Measurements from ENCODE around the gene WNK3. TPM values are rescaled to one million over a fixed set of nuclear protein-coding genes. Genes with fewer than 3 reads are reported as not detected.

Gene WNK3
- total and polyA plus RNA-seq, 2 experiments from 2014 or later, result 0.39 to 0.43 TPM

GRCh38 chrX:54325077-54325476 is 32.8 kb downstream of the WNK3 start:
- in situ Hi-C loops (cut with MboI), result no loop called here
- 81 to 82% methylated on average over 8 of the region's 8 CpGs for WGBS, 2 experiments (ENCODE audit: low coverage in 1 of 2, low lambda C conversion rate in 2 of 2, missing lambda C conversion rate in 2 of 2)

DNA sequence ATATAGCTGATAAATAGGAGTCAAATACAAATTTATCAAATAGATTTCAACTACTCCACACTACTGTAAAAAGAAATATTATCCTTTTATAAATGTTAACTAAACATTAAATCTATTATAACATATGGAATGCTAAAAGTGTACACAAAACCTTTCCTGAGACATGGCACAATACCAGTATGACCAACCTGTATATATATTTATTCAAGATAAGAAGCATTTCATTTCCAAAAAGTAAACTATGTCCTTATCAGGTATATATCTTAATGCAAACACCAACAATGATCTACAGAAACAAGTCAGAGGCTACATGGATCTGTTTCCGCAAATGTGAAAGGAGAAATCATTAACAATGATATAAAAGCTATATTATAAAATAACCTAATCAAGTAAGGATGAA is 37.8 kb downstream of the WNK3 start:
- no peaks in the 10 kb centered on the region for H4K20me1 ChIP-seq (ENCODE audit: insufficient read depth)
- DNase-seq, result no peak
- H3K9me3 ChIP-seq (ENCODE audit: low read depth), result no peaks in the 10 kb centered on the region
- H3K79me2 ChIP-seq (ENCODE audit: insufficient read depth), result no peaks in the 10 kb centered on the region
- in situ Hi-C loops (cut with MboI), result no loop called here
- no peak for TF ChIP-seq EZH2 (IDR thresholded peaks at IDR 0.05; ENCODE audit: insufficient read depth, poor library complexity, severe bottlenecking)
- no peak overlapping the region for H3K9ac ChIP-seq
- H3K4me3 ChIP-seq, result no peak overlapping the region
- H3K27ac ChIP-seq, result no peak overlapping the region
- H3K4me2 ChIP-seq (ENCODE audit: unreplicated experiment), result no peak overlapping the region
- no peaks in the 10 kb centered on the region for H3K36me3 ChIP-seq (ENCODE audit: low read depth)
- no peaks in the 10 kb centered on the region for H3K27me3 ChIP-seq (replicated peaks; ENCODE audit: insufficient read depth)
- H3K9me2 ChIP-seq (ENCODE audit: insufficient read depth), result no peaks in the 10 kb centered on the region
- no peaks in the 10 kb centered on the region for H3K4me1 ChIP-seq (ENCODE audit: insufficient read depth)
- H3F3A ChIP-seq (ENCODE audit: insufficient read depth), result no peaks in the 10 kb centered on the region
- WGBS, 2 experiments (ENCODE audit: low coverage in 1 of 2, low lambda C conversion rate in 2 of 2, missing lambda C conversion rate in 2 of 2), result 69 to 78% methylated on average over 1 of the region's 1 CpG
- no peak overlapping the region for H2AFZ ChIP-seq

More at GRCh38 chrX:54325077-54325476, 32.8 kb downstream of the WNK3 start:
- H3K9me3 ChIP-seq (ENCODE audit: low read depth), result no peaks in the 10 kb centered on the region
- no peaks in the 10 kb centered on the region for H3K9me2 ChIP-seq (ENCODE audit: insufficient read depth)
- no peak overlapping the region for H3K9ac ChIP-seq
- H3K36me3 ChIP-seq (ENCODE audit: low read depth), result no peaks in the 10 kb centered on the region
- H3K4me3 ChIP-seq, result no peak overlapping the region
- H3K79me2 ChIP-seq (ENCODE audit: insufficient read depth), result no peaks in the 10 kb centered on the region
- H3K27me3 ChIP-seq (replicated peaks; ENCODE audit: insufficient read depth), result no peaks in the 10 kb centered on the region
- H3K4me1 ChIP-seq (ENCODE audit: insufficient read depth), result no peaks in the 10 kb centered on the region
- DNase-seq, result no peak
- no peak overlapping the region for H3K27ac ChIP-seq
- no peak overlapping the region for H3K4me2 ChIP-seq (ENCODE audit: unreplicated experiment)
- H4K20me1 ChIP-seq (ENCODE audit: insufficient read depth), result no peaks in the 10 kb centered on the region
- TF ChIP-seq EZH2phosphoT487 (IDR thresholded peaks at IDR 0.05; ENCODE audit: insufficient read depth, low read depth), result no peak
- TF ChIP-seq EZH2 (IDR thresholded peaks at IDR 0.05; ENCODE audit: insufficient read depth, poor library complexity, severe bottlenecking), result no peak
- no peak overlapping the region for H2AFZ ChIP-seq
- no peaks in the 10 kb centered on the region for H3F3A ChIP-seq (ENCODE audit: insufficient read depth)

GRCh38 chrX:54306379-54306778 is 51.5 kb downstream of the WNK3 start:
- H2AFZ ChIP-seq, result no peak overlapping the region
- no peaks in the 10 kb centered on the region for H3K79me2 ChIP-seq (ENCODE audit: insufficient read depth)
- H3F3A ChIP-seq (ENCODE audit: insufficient read depth), result no peaks in the 10 kb centered on the region
- TF ChIP-seq EZH2phosphoT487 (IDR thresholded peaks at IDR 0.05; ENCODE audit: insufficient read depth, low read depth) (no peak), EZH2 (IDR thresholded peaks at IDR 0.05; ENCODE audit: insufficient read depth, poor library complexity, severe bottlenecking) (no peak)
- DNase-seq, result no peak
- no peaks in the 10 kb centered on the region for H4K20me1 ChIP-seq (ENCODE audit: insufficient read depth)
- H3K27me3 ChIP-seq (replicated peaks; ENCODE audit: insufficient read depth), result no peaks in the 10 kb centered on the region
- no peaks in the 10 kb centered on the region for H3K4me1 ChIP-seq (ENCODE audit: insufficient read depth)
- H3K27ac ChIP-seq, result no peak overlapping the region
- in situ Hi-C loops (cut with MboI), result no loop called here
- no peaks in the 10 kb centered on the region for H3K9me3 ChIP-seq (ENCODE audit: low read depth)
- no peaks in the 10 kb centered on the region for H3K36me3 ChIP-seq (ENCODE audit: low read depth)
- WGBS, 2 experiments (ENCODE audit: low coverage in 1 of 2, low lambda C conversion rate in 2 of 2, missing lambda C conversion rate in 2 of 2), result 52 to 62% methylated on average over 2 of the region's 2 CpGs
- no peak overlapping the region for H3K9ac ChIP-seq
- no peaks in the 10 kb centered on the region for H3K9me2 ChIP-seq (ENCODE audit: insufficient read depth)
- H3K4me3 ChIP-seq, result no peak overlapping the region
- H3K4me2 ChIP-seq (ENCODE audit: unreplicated experiment), result no peak overlapping the region

DNA sequence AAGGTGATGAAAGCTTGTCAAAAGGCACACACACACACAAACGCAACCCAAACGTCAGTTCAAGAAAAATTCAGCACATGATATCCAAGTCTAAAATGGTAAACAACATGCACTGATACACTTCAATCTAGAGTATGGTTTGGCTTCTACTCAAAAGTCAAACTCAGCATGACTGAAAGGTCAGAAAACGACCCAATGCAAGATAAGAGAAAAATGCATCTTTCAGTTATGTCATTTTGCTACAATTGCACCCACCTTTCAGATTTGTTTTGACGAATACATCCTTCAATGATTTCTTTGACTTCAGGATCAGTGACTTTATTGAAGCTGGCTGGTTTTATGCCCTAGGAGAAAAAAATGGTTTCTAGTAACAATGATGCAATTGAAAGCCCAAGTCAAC is 56.3 kb downstream of the WNK3 start:
- Histone ChIP-seq H3K27me3 (replicated peaks; ENCODE audit: insufficient read depth) (no peaks in the 10 kb centered on the region), H3K9ac (no peak overlapping the region), H3K4me2 (ENCODE audit: unreplicated experiment) (no peak overlapping the region), H2AFZ (no peak overlapping the region), H3K4me1 (ENCODE audit: insufficient read depth) (no peaks in the 10 kb centered on the region), H3K9me3 (ENCODE audit: low read depth) (no peaks in the 10 kb centered on the region), H3F3A (ENCODE audit: insufficient read depth) (no peaks in the 10 kb centered on the region), H4K20me1 (ENCODE audit: insufficient read depth) (no peaks in the 10 kb centered on the region), H3K36me3 (ENCODE audit: low read depth) (no peaks in the 10 kb centered on the region), H3K27ac (no peak overlapping the region), H3K4me3 (no peak overlapping the region), H3K79me2 (ENCODE audit: insufficient read depth) (no peaks in the 10 kb centered on the region), H3K9me2 (ENCODE audit: insufficient read depth) (no peaks in the 10 kb centered on the region)
- in situ Hi-C loops (cut with MboI), result no loop called here
- no peak for TF ChIP-seq EZH2 (IDR thresholded peaks at IDR 0.05; ENCODE audit: insufficient read depth, poor library complexity, severe bottlenecking)
- no peak for TF ChIP-seq EZH2phosphoT487 (IDR thresholded peaks at IDR 0.05; ENCODE audit: insufficient read depth, low read depth)
- WGBS, 2 experiments (ENCODE audit: low coverage in 1 of 2, low lambda C conversion rate in 2 of 2, missing lambda C conversion rate in 2 of 2), result 62 to 77% methylated on average over 4 of the region's 4 CpGs
- no peak for DNase-seq

DNA sequence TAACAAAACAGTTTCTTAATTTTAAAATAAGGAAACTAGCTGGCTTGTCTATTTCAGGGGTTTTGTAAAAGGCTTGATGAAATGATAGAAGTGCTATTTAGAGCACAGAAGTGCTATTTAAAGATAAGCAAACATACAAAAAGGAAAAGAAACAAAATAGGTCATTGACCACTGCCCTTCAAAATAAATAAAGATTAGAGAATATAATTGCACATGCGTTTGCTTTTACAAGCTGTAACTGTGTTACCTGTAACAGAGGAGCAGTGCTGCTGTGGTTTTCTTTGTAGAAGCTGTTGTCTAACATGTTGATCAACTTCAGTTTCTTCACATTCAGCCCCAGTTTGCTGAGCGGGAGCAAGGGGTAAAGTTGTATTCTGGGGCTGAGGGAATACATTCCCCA is 63.5 kb downstream of the WNK3 start:
- Histone ChIP-seq H4K20me1 (ENCODE audit: insufficient read depth) (no peaks in the 10 kb centered on the region), H3K36me3 (ENCODE audit: low read depth) (no peaks in the 10 kb centered on the region), H3F3A (ENCODE audit: insufficient read depth) (no peaks in the 10 kb centered on the region), H3K79me2 (ENCODE audit: insufficient read depth) (no peaks in the 10 kb centered on the region), H3K9me2 (ENCODE audit: insufficient read depth) (no peaks in the 10 kb centered on the region), H2AFZ (no peak overlapping the region), H3K9me3 (ENCODE audit: low read depth) (no peaks in the 10 kb centered on the region), H3K27ac (no peak overlapping the region), H3K4me1 (ENCODE audit: insufficient read depth) (no peaks in the 10 kb centered on the region), H3K4me2 (ENCODE audit: unreplicated experiment) (no peak overlapping the region), H3K4me3 (no peak overlapping the region), H3K9ac (no peak overlapping the region), H3K27me3 (replicated peaks; ENCODE audit: insufficient read depth) (no peaks in the 10 kb centered on the region)
- no peak for TF ChIP-seq EZH2 (IDR thresholded peaks at IDR 0.05; ENCODE audit: insufficient read depth, poor library complexity, severe bottlenecking)
- DNase-seq, result no peak
- WGBS, 2 experiments (ENCODE audit: low coverage in 1 of 2, low lambda C conversion rate in 2 of 2, missing lambda C conversion rate in 2 of 2), result 95 to 98% methylated on average over 2 of the region's 2 CpGs
- in situ Hi-C loops (cut with MboI), result no loop called here
